ENCODE results near the gene CDH4.

GRCh38 chr20:61911824-61912223 is 659.8 kb downstream of the CDH4 start:
- TF ChIP-seq EZH2 (IDR thresholded peaks at IDR 0.05; ENCODE audit: low read length) (no peak), CTCF (optimal IDR thresholded peaks at IDR 0.05 in 1 of 3, IDR thresholded peaks at IDR 0.05 in 1 of 3, conservative IDR thresholded peaks at IDR 0.05 in 1 of 3; ENCODE audit: extremely low read depth in 1 of 3, insufficient read depth in 2 of 3, low read length in 3 of 3) (no peak)

Data from keratinocyte (primary cell).